Smooth muscle cell (in vitro differentiated cells): ENCODE measurements around the gene IL24. TPM values are rescaled to one million over a fixed set of nuclear protein-coding genes. Genes with fewer than 3 reads are reported as not detected.

Experiments used
- DNase-seq: peaks from one replicate; lab custom pipeline; 2025; ENCODE audit not compliant: unreplicated experiment; lab: John Stamatoyannopoulos, UW
- H2AFZ ChIP-seq: fragments of 200-600 bp; sonication (generic); 2 replicates; pipeline ENCODE4 v1.6.0; 2016; ENCODE audit warnings: antibody characterized with exemption, low read depth, mild to moderate bottlenecking
- H3F3A ChIP-seq: fragments of 200-600 bp; sonication (generic); 2 replicates; pipeline ENCODE4 v1.6.0; 2017; ENCODE audit warnings: antibody characterized with exemption, low read depth
- H3K27ac ChIP-seq: fragments of 200-600 bp; sonication (generic); 2 replicates; pipeline ENCODE4 v1.5.1; 2016; ENCODE audit warnings: low read depth, mild to moderate bottlenecking
- H3K27me3 ChIP-seq: fragments of 200-600 bp; sonication (generic); 2 replicates; pipeline ENCODE4 v1.6.1; 2016; ENCODE audit warnings: low read depth, mild to moderate bottlenecking
- H3K36me3 ChIP-seq: fragments of 200-600 bp; sonication (generic); 2 replicates; pipeline ENCODE4 v1.5.1; 2016; ENCODE audit warnings: low read depth
- H3K4me1 ChIP-seq: fragments of 200-600 bp; sonication (generic); 2 replicates; pipeline ENCODE4 v1.5.1; 2016; ENCODE audit warnings: low read depth
- H3K4me2 ChIP-seq: fragments of 200-600 bp; sonication (generic); 2 replicates; pipeline ENCODE4 v1.6.0; 2016; ENCODE audit warnings: mild to moderate bottlenecking
- H3K4me3 ChIP-seq: fragments of 200-600 bp; sonication (generic); 2 replicates; pipeline ENCODE4 v1.5.1; 2016; ENCODE audit warnings: mild to moderate bottlenecking
- H3K79me2 ChIP-seq: fragments of 200-600 bp; sonication (generic); 2 replicates; pipeline ENCODE4 v1.6.0; 2016; ENCODE audit warnings: low read depth, mild to moderate bottlenecking
- H3K9ac ChIP-seq: fragments of 200-600 bp; sonication (generic); 2 replicates; pipeline ENCODE4 v1.6.0; 2016; ENCODE audit warnings: low read depth
- H3K9me3 ChIP-seq: fragments of 200-600 bp; sonication (generic); replicated peaks from 2 replicates; pipeline ENCODE4 v1.5.1; 2016; ENCODE audit warnings: low read depth
- H4K20me1 ChIP-seq: fragments of 200-600 bp; sonication (generic); 2 replicates; pipeline ENCODE4 v1.6.0; 2016; ENCODE audit warnings: low read depth
- WGBS: methylation state at CpG from one replicate; pipeline ENCODE4 v1.1.7; 2016; ENCODE audit warnings: low lambda C conversion rate; 5-methylcytosine and 5-hydroxymethylcytosine counted together
- polyA plus RNA-seq: library from polyadenylated mRNA; unstranded; fragments of >200 nt; fragmentation: Nextera tagmentation; extraction: Ambion mirVana; gene quantifications from 2 replicates; pipeline ENCODE4 v1.2.1, GENCODE V29; 2016
- total RNA-seq: library from RNA; depleted of rRNA; stranded (reverse); fragments of >200 nt; gene quantifications from 2 replicates; pipeline ENCODE4 v1.2.3, GENCODE V29; 2014
- TF ChIP-seq, protein P1 (sequence below): fragments of 200-600 bp; sonication (generic); IDR thresholded peaks from 2 replicates; pipeline ENCODE4 v1.5.1; 2017; ENCODE audit warnings: borderline replicate concordance, mild to moderate bottlenecking, antibody characterized with exemption; ENCODE audit not compliant: insufficient read depth, poor library complexity, severe bottlenecking

The IL24 gene
- total and polyA plus RNA-seq, 2 experiments from 2014 or later = 1.5 to 1.9 TPM

DNA sequence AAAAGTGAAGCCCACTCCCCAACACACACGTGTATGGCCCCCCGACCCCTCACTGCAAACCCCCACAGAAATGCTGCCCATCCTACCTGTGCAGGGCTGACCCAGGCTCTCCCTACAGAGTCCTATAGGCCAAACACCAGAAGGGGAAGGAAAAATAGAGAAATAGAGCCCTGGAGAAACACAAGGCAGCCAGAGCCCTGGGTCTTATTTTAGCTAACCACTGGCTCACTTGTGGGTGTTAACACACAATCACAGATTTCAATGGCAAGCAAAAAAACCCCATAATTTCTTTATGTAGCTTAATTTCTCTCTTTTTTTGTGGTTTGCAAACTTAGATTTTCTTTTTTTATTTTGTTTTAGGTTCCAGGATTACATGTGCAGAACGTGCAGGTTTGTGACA, 50.0 kb downstream of the IL24 start:
- Histone ChIP-seq H3K27ac (no peak overlapping the region), H3K36me3 (no peaks in the 10 kb centered on the region), H2AFZ (no peak overlapping the region), H4K20me1 (no peaks in the 10 kb centered on the region), H3K27me3 (peaks cover 75% of the 10 kb centered on the region), H3F3A (no peaks in the 10 kb centered on the region), H3K79me2 (no peaks in the 10 kb centered on the region), H3K4me1 (no peaks in the 10 kb centered on the region), H3K4me2 (no peak overlapping the region), H3K9ac (no peak overlapping the region), H3K4me3 (no peak overlapping the region), H3K9me3 (no peaks in the 10 kb centered on the region)
- no peak for DNase-seq
- 81% methylated on average over 3 of the region's 3 CpGs for WGBS
- TF ChIP-seq, protein P1, sequence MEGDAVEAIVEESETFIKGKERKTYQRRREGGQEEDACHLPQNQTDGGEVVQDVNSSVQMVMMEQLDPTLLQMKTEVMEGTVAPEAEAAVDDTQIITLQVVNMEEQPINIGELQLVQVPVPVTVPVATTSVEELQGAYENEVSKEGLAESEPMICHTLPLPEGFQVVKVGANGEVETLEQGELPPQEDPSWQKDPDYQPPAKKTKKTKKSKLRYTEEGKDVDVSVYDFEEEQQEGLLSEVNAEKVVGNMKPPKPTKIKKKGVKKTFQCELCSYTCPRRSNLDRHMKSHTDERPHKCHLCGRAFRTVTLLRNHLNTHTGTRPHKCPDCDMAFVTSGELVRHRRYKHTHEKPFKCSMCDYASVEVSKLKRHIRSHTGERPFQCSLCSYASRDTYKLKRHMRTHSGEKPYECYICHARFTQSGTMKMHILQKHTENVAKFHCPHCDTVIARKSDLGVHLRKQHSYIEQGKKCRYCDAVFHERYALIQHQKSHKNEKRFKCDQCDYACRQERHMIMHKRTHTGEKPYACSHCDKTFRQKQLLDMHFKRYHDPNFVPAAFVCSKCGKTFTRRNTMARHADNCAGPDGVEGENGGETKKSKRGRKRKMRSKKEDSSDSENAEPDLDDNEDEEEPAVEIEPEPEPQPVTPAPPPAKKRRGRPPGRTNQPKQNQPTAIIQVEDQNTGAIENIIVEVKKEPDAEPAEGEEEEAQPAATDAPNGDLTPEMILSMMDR = no peak

DNA sequence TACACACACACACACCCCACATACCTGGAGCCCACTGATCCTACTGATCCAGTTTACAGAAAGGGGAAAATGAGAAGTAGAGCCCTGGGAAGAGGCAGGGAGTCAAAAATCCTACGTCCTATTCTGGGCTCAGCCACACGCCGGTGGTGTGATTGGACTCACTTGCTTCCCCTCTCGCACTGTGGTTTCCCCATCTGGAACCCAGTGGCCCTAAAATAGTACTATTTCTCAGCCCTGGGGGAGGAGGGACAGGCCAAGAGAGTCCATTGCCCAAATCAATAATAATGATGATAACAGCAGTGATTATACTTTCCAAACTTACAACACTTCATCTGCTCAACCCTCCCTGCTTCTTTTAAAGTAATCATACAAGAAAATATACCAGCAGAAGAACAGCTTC, 52.0 kb downstream of the IL24 start:
- TF ChIP-seq, protein P1 = no peak
- Histone ChIP-seq H3F3A (no peaks in the 10 kb centered on the region), H3K4me1 (no peaks in the 10 kb centered on the region), H3K27me3 (peaks cover 56% of the 10 kb centered on the region), H3K27ac (no peak overlapping the region), H4K20me1 (no peaks in the 10 kb centered on the region), H3K9me3 (no peaks in the 10 kb centered on the region), H3K79me2 (no peaks in the 10 kb centered on the region), H3K4me3 (no peak overlapping the region), H3K9ac (no peak overlapping the region), H2AFZ (no peak overlapping the region), H3K4me2 (no peak overlapping the region), H3K36me3 (no peaks in the 10 kb centered on the region)
- WGBS = 95% methylated on average over 4 of the region's 4 CpGs
- no peak for DNase-seq

DNA sequence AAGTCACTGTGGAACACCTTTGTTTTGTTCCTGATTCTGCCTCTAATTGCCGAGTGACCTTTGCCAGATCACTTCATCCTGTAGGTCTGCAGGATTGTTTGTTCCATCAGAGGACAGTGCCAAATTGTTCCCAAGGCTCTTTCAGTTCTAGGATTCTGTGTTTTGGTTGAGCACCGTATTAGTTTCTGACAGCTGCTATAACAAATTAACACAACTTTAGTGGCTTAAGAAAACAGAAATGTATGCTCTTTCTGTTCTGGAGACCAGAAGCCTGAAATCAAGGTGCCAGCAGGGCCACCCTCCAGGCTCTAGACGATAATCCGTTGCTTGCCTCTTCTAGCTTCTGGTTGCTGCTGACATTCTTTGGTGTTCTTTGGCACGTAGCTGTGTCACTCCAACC, 52.4 kb downstream of the IL24 start:
- Histone ChIP-seq H3K4me1 (no peaks in the 10 kb centered on the region), H3F3A (no peaks in the 10 kb centered on the region), H3K4me2 (no peak overlapping the region), H3K36me3 (no peaks in the 10 kb centered on the region), H3K27ac (no peak overlapping the region), H3K27me3 (peaks cover 52% of the 10 kb centered on the region), H3K9ac (no peak overlapping the region), H3K9me3 (no peaks in the 10 kb centered on the region), H2AFZ (no peak overlapping the region), H4K20me1 (no peaks in the 10 kb centered on the region), H3K79me2 (no peaks in the 10 kb centered on the region), H3K4me3 (no peak overlapping the region)
- TF ChIP-seq, protein P1 = no peak
- WGBS = 92% methylated on average over 5 of the region's 5 CpGs
- DNase-seq = no peak

DNA sequence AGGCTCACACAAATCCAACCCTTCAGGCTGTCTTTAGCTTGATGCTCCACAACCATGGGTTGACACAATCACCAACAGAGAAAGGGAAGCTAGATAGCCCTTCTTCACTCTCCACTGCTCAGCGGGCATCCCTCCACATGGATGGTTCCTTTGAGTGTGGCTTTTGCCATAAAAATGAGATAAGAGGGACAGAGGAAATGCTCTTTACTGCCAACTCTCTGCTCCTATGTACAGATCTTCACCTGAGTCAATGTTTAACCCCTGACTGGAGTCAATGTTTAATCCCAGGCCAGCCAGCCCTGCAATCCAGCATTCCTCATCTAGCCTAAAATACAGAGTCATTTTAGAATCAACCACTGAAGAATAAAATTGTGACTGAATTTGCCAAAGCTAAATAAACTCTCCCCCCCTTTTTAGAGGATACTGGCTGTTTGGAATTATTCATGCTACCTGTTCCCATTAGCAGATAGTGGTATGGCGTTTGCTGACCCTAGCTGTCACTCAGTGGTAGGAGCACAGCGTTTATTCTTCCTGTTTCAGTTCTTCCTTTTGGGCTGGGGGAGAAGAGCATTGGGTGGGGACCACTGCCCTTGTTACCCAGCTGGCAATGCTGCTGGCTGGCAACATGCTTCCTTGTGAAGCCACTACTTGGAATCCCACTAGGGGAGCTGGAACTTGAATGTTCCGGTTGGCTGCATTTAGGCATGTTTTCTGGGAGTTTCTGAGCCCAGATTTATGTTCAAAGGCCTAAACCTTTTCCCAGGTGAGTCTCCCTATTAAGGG, 54.3 kb downstream of the IL24 start:
- no peaks in the 10 kb centered on the region for H3K36me3 ChIP-seq
- H3K27me3 ChIP-seq = peaks cover 33% of the 10 kb centered on the region
- H3K9ac ChIP-seq = no peak overlapping the region
- no peaks in the 10 kb centered on the region for H3F3A ChIP-seq
- no peak overlapping the region for H3K4me2 ChIP-seq
- no peak for DNase-seq
- H3K79me2 ChIP-seq = no peaks in the 10 kb centered on the region
- no peak overlapping the region for H3K27ac ChIP-seq
- H4K20me1 ChIP-seq = no peaks in the 10 kb centered on the region
- 95% methylated on average over 4 of the region's 4 CpGs for WGBS
- TF ChIP-seq, protein P1 = no peak
- peaks cover 4% of the 10 kb centered on the region for H3K4me1 ChIP-seq
- H3K4me3 ChIP-seq = no peak overlapping the region
- no peak overlapping the region for H2AFZ ChIP-seq
- no peaks in the 10 kb centered on the region for H3K9me3 ChIP-seq
